HFFc6 (cell line): ENCODE measurements around the gene PHLDA3. TPM values are rescaled to one million over a fixed set of nuclear protein-coding genes. Genes with fewer than 3 reads are reported as not detected.
A peak's percentile ranks its signal among the peaks of the same experiment; 100 is the strongest.

ENCODE experiments used
- DNase-seq: peaks from one replicate; pipeline ENCODE4 v3.0.0-alpha.2; 2018
- H3K27ac Mint-ChIP-seq: 2 replicates; pipeline ENCODE4 v1.8.0; 2020; ENCODE audit warnings: mild to moderate bottlenecking, mixed read lengths
- H3K27me3 Mint-ChIP-seq: 2 replicates; pipeline ENCODE4 v1.8.0; 2021; ENCODE audit warnings: mild to moderate bottlenecking, moderate library complexity, mixed read lengths; ENCODE audit not compliant: insufficient read depth
- H3K36me3 Mint-ChIP-seq: 2 replicates; pipeline ENCODE4 v1.8.0; 2021; ENCODE audit warnings: low read depth, mixed read lengths
- H3K4me1 Mint-ChIP-seq: 2 replicates; pipeline ENCODE4 v1.8.0; 2020; ENCODE audit warnings: low read depth, mixed read lengths
- H3K4me3 Mint-ChIP-seq: 2 replicates; pipeline ENCODE4 v1.8.0; 2020; ENCODE audit warnings: mild to moderate bottlenecking, moderate library complexity, mixed read lengths
- H3K9me3 Mint-ChIP-seq: 2 replicates; pipeline ENCODE4 v1.8.0; 2020; ENCODE audit warnings: mild to moderate bottlenecking, mixed read lengths
- total RNA-seq, 6 experiments: library from RNA; stranded (reverse); fragmentation: NEBNext Ultra II Directional; extraction: Animal tissue kit (Norgen Biotek cat#: 25700); gene quantifications; 2 replicates in 1 of 6; 3 replicates in 5 of 6; pipeline ENCODE4 v1.2.3, GENCODE V29; 2021
- TF ChIP-seq, protein P1 (sequence below): fragments of 200-600 bp; sonication (generic); IDR thresholded peaks from 2 replicates; pipeline ENCODE4 v1.5.0; 2021; ENCODE audit warnings: antibody characterized with exemption, mild to moderate bottlenecking

PHLDA3 gene
- total RNA-seq, 6 experiments from 2014 or later = 101 to 113 (median 108) TPM

DNA sequence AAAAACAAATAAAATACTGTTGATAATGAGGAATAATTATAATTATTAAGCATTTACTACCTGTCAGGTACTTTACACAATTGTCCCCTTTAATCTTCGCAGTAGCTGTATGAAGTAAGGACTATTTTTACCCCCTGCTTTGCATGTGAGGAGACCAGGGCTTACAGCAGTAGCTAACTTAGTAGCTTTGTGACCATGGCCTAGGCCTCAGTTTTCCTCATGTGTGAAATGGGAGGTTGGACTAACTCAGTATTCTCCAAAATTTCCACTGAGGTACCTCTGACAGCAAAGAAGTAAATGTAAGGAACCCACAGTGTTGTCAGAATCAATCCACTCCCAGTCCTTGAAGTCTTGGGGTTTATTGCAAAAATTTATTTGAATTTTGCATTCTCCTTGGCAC is 41.7 kb upstream of the PHLDA3 start:
- H3K27ac Mint-ChIP-seq = no peak overlapping the region

DNA sequence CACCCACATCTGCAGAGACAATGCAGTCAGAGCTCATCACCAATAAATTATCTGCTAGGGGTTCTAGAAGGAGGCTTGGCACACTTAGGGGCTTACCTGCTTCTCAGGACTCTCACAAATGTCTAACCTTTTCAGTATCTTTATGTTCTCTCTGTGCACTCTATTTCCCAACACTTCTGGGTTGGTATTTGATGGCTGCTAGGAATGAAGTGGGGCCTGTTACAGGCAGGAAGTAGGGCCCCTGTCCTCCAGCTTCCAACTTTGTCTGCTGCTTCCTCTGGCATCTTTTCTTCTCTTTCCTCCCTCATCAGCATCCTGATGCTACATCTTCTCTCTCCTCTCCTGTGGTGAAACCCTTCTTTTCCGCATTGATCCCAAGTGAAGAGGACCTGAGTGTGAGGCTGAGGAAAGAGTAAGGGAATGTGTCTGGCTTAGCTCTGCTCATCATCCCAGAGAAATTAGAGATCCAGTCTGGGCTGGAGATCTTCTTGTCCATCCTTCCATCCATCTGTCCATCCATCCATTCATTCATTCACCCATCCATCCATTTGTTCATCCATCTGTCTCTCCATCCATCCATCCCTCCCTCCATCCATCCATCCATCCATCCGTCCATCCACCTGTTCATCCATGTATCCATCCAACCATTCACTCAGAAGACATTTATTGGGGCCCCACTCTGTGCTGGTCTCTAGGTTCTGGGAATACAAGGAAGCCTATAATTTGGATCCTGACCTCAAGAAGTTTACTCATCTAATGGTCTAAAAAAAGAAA is 40.8 kb upstream of the PHLDA3 start:
- peaks cover 4% of the 10 kb centered on the region for H3K27me3 Mint-ChIP-seq
- peaks cover 16% of the 10 kb centered on the region for H3K36me3 Mint-ChIP-seq
- 0 out of 2 replicates have a peak overlapping the region, but pooled peaks have one; percentile 6 for H3K4me3 Mint-ChIP-seq
- H3K9me3 Mint-ChIP-seq = no peaks in the 10 kb centered on the region
- peaks cover 76% of the 10 kb centered on the region for H3K4me1 Mint-ChIP-seq
- TF ChIP-seq, protein P1, sequence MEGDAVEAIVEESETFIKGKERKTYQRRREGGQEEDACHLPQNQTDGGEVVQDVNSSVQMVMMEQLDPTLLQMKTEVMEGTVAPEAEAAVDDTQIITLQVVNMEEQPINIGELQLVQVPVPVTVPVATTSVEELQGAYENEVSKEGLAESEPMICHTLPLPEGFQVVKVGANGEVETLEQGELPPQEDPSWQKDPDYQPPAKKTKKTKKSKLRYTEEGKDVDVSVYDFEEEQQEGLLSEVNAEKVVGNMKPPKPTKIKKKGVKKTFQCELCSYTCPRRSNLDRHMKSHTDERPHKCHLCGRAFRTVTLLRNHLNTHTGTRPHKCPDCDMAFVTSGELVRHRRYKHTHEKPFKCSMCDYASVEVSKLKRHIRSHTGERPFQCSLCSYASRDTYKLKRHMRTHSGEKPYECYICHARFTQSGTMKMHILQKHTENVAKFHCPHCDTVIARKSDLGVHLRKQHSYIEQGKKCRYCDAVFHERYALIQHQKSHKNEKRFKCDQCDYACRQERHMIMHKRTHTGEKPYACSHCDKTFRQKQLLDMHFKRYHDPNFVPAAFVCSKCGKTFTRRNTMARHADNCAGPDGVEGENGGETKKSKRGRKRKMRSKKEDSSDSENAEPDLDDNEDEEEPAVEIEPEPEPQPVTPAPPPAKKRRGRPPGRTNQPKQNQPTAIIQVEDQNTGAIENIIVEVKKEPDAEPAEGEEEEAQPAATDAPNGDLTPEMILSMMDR = no peak
- H3K27ac Mint-ChIP-seq = peak overlapping the region; percentile 79
- no peak for DNase-seq

More for the DNA sequence above, 41.7 kb upstream of the PHLDA3 start:
- H3K4me1 Mint-ChIP-seq = peaks cover 75% of the 10 kb centered on the region
- no peaks in the 10 kb centered on the region for H3K9me3 Mint-ChIP-seq
- TF ChIP-seq, protein P1 = no peak
- H3K36me3 Mint-ChIP-seq = peaks cover 9% of the 10 kb centered on the region
- DNase-seq = no peak
- no peak overlapping the region for H3K4me3 Mint-ChIP-seq
- no peaks in the 10 kb centered on the region; the same call in 1 of the 2 replicates for H3K27me3 Mint-ChIP-seq

DNA sequence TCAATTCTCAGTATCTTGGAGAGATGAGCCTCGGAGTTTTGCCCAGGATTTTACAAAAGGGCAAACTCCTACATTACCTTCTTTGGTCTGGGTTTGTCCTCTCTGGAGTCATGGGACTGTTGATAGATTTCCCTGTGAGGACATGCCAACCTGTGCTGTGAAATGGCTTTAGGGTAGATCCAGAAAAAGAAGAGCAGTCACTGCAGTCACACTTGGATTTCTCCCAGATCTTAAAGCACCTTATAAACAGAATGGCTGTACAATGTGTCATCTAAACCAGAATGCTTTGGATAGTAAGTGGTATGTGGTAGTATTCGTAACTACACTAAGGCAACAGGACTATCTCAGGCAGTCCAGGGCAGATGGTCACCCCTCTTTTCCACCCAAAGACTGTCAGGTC is 39.8 kb upstream of the PHLDA3 start:
- Mint-ChIP-seq H3K4me3 (peak overlapping the region; percentile 33; the same call in 1 of the 2 replicates), H3K9me3 (no peaks in the 10 kb centered on the region), H3K27me3 (peaks cover 4% of the 10 kb centered on the region), H3K36me3 (peaks cover 16% of the 10 kb centered on the region), H3K27ac (peak overlapping the region; percentile 79), H3K4me1 (peaks cover 82% of the 10 kb centered on the region)
- peak; percentile 89 for DNase-seq
- TF ChIP-seq, protein P1 = peak; percentile 9; the same call in 1 of the 2 replicates

DNA sequence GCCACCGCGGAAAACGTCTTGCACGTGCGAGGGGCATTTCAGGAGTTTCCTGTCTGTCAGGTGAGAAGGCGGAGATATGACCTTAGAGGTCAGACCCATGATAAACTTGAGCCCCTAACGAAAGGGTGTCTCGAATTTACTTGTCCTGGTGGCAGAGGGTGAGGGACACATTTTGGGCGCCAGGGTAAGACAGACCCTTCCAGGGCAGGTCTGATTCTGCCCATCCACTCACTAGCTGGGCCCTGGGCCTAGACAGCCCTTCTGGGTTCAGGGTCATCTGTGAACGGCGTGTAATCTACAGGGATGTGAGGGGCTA is 38.3 kb upstream of the PHLDA3 start:
- Mint-ChIP-seq H3K4me1 (peaks cover 83% of the 10 kb centered on the region), H3K36me3 (peaks cover 24% of the 10 kb centered on the region), H3K27me3 (peaks cover 9% of the 10 kb centered on the region), H3K9me3 (no peaks in the 10 kb centered on the region), H3K27ac (peak overlapping the region; percentile 79), H3K4me3 (peak overlapping the region; percentile 93)
- TF ChIP-seq, protein P1 = no peak
- DNase-seq = no peak

DNA sequence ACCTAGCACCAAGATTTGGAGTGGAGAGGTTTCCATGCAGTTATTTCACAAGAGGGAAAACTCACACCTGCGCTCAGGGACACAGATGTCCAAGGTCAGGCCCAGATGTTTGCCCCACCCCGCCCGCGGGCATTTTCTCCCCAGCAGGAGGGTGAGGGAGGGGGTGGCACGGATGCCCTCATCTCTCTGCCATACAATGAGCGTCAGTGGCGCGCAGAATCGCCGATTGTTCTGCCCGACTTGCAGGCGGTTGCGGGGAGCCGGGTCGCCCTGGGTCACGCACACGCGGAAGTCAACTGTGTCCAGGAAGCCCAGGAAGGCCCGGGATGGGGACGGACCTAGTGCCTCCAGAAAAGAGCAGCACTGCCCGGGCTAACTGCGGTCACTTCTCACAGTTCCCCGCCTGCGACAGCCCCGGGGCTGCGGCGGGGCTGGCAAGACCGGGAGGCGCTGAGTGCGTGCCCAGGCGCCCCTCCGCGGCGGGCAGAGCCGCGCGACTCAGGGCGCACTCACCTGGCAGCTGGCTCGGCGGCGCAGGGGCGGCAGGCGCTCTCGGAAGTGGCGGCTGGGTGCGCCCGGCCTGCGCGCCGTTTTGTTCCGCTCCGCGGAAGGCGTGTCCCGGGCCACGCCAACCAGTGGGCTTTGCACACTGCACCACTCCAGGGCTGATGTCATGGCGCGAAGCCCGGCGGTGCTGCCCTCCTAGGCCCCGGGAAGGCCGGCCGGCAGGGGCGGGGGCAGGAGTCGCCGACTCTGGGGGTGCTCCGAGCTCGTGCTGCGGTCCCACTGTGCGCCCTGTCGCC is 37.8 kb upstream of the PHLDA3 start, which contains the start of gene CSRP1:
Gene CSRP1, minus strand, starts transcription at position 567 of the 803 bp plus-strand sequence. CDS start 10,820 bp downstream, outside the sequence.
- Mint-ChIP-seq H3K27me3 (peaks cover 9% of the 10 kb centered on the region), H3K4me3 (peak within 1 kb of the TSS; percentile 93), H3K36me3 (peaks cover 27% of the 10 kb centered on the region), H3K4me1 (peaks cover 84% of the 10 kb centered on the region), H3K27ac (peak within 1 kb of the TSS; percentile 87), H3K9me3 (no peaks in the 10 kb centered on the region)
- TF ChIP-seq, protein P1 = peak; percentile 5; the same call in 1 of the 2 replicates
- peak; percentile 75 for DNase-seq
